HEK293T (cell line): ENCODE measurements around the gene ZNF814.
"Not testable (repeated sequence)": the region's sequence is repeated elsewhere in the genome, so short reads cannot be mapped to it uniquely, and the experiment has no call there.

ENCODE experiments used
- CTCF ChIA-PET: fragments of 350-600 bp; formaldehyde crosslinking; extraction: SDS; loops from one replicate; lab custom pipeline; 2021; ENCODE audit warnings: antibody characterized with exemption, inconsistent platforms; lab: Yijun Ruan, JAX
- POLR2A ChIA-PET: fragments of 350-600 bp; formaldehyde crosslinking; extraction: SDS; loops from one replicate; lab custom pipeline; 2020; ENCODE audit warnings: antibody characterized with exemption, inconsistent platforms; lab: Yijun Ruan, JAX
- DNase-seq: peaks from one replicate; pipeline ENCODE4 v3.0.0; 2012; ENCODE audit warnings: mixed read lengths; ENCODE audit errors: extremely low spot score
- ARNT ChIP-seq: fragments of 450-650 bp; IDR thresholded peaks from 2 replicates; pipeline ENCODE4 v1.6.1; 2017; ENCODE audit warnings: mild to moderate bottlenecking
- BHLHE40 ChIP-seq: fragments of 450-650 bp; IDR thresholded peaks from 2 replicates; pipeline ENCODE4 v1.6.1; 2016; ENCODE audit warnings: mild to moderate bottlenecking, moderate library complexity, borderline replicate concordance
- CTBP1 ChIP-seq: fragments of 450-650 bp; IDR thresholded peaks from 2 replicates; pipeline ENCODE4 v1.6.1; 2016; ENCODE audit warnings: borderline replicate concordance
- ELF4 ChIP-seq: fragments of 450-650 bp; IDR thresholded peaks from 2 replicates; pipeline ENCODE4 v1.6.1; 2017; ENCODE audit warnings: antibody characterized with exemption
- FOXA1 ChIP-seq: fragments of 450-650 bp; IDR thresholded peaks from 2 replicates; pipeline ENCODE4 v1.6.1; 2016; ENCODE audit warnings: mild to moderate bottlenecking
- FOXK2 ChIP-seq: fragments of 450-650 bp; IDR thresholded peaks from 2 replicates; pipeline ENCODE4 v1.6.1; 2016; ENCODE audit warnings: mild to moderate bottlenecking
- FOXM1 ChIP-seq: fragments of 450-650 bp; IDR thresholded peaks from 2 replicates; pipeline ENCODE4 v1.6.1; 2017; ENCODE audit warnings: mild to moderate bottlenecking, borderline replicate concordance
- HDGF ChIP-seq: fragments of 450-650 bp; IDR thresholded peaks from 2 replicates; pipeline ENCODE4 v1.6.1; 2017; ENCODE audit warnings: antibody characterized with exemption, borderline replicate concordance
- L3MBTL2 ChIP-seq: fragments of 450-650 bp; conservative IDR thresholded peaks from 2 replicates; pipeline ENCODE4 v1.6.1; 2016; ENCODE audit warnings: mild to moderate bottlenecking
- LEF1 ChIP-seq: fragments of 450-650 bp; IDR thresholded peaks from 2 replicates; pipeline ENCODE4 v1.6.1; 2017; ENCODE audit warnings: mild to moderate bottlenecking, borderline replicate concordance
- NFRKB ChIP-seq: fragments of 450-650 bp; IDR thresholded peaks from 2 replicates; pipeline ENCODE4 v1.6.1; 2016; ENCODE audit warnings: mild to moderate bottlenecking, moderate library complexity
- SP1 ChIP-seq: fragments of 450-650 bp; IDR thresholded peaks from 2 replicates; pipeline ENCODE4 v1.6.1; 2017
- SUZ12 ChIP-seq: fragments of 450-650 bp; IDR thresholded peaks from 2 replicates; pipeline ENCODE4 v1.6.1; 2016; ENCODE audit warnings: mild to moderate bottlenecking
- TARDBP ChIP-seq: fragments of 450-650 bp; IDR thresholded peaks from 2 replicates; pipeline ENCODE4 v1.6.1; 2016
- ZNF384 ChIP-seq: fragments of 450-650 bp; IDR thresholded peaks from 2 replicates; pipeline ENCODE4 v1.6.1; 2016
- TF ChIP-seq, protein P1 (sequence below): fragments of 450-650 bp; IDR thresholded peaks from 2 replicates; pipeline ENCODE4 v1.6.1; 2016

ZNF814 gene

GRCh38 chr19:57813919-57814504 lies 74.8 kb downstream of the ZNF814 start:
- DNase-seq = no peak
- POLR2A ChIA-PET = interaction anchor here (0.6 to 1.1 kb wide), 2 partner anchors 9 to 44 kb away, joined by 3 read pairs; partner anchors contain the start of gene ZNF586
- TF ChIP-seq ARNT (no peak), LEF1 (no peak), HDGF (no peak), BHLHE40 (no peak), FOXA1 (no peak), FOXK2 (no peak), CTBP1 (no peak), NFRKB (no peak), L3MBTL2 (no peak)
- TF ChIP-seq, protein P1, sequence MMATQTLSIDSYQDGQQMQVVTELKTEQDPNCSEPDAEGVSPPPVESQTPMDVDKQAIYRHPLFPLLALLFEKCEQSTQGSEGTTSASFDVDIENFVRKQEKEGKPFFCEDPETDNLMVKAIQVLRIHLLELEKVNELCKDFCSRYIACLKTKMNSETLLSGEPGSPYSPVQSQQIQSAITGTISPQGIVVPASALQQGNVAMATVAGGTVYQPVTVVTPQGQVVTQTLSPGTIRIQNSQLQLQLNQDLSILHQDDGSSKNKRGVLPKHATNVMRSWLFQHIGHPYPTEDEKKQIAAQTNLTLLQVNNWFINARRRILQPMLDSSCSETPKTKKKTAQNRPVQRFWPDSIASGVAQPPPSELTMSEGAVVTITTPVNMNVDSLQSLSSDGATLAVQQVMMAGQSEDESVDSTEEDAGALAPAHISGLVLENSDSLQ = no peak
- CTCF ChIA-PET = no interaction called here

DNA sequence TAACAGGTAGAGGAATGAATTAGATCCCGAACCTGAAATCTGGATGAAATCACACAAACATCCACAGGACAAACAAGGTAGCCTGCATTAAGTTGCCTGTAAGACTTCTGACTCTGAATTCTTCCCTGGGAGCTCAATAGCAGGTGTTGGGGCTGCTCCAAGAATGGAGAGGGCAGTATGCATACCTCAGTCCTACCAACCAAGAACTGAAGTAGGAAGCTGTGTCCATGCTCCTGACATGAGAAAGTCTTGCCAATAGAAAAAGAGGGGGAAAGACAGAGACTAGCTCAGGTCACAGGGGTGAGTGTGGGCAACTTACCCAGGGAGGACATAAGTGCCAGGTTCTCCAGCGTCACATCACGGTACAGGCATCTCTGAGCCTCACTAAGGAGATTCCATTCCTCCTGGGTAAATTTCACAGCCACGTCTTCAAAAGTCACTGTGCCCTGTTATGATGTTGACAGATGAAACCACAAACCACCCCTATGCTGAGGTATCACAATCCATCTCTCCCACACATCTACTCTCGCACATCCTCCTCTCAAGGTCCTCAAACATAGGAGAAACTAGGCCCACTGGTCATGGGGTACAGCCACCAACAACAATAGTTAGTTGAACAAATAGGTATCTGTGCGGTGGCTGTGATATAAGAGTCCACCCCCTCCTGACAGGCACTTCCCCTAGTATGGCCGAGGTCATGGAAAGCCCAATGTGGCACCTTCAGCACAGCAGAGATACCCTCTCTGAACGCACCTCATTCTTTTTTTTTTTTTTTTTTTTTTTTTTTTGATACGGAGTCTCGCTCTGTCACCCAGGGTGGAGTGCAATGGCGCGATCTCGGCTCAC lies 75.6 kb downstream of the ZNF814 start:
- DNase-seq, CTCF ChIA-PET: not testable (repeated sequence)
- POLR2A ChIA-PET = interaction anchor here (0.6 kb wide), 1 partner anchor 8 kb away, joined by 3 read pairs; no protein-coding TSS in a partner anchor

- ChIA-PET CTCF (no interaction called here), POLR2A (no interaction called here)
- DNase-seq = no peak
- TF ChIP-seq ARNT (no peak), FOXK2 (no peak), BHLHE40 (no peak), TARDBP (no peak), HDGF (no peak), ELF4 (no peak), SUZ12 (no peak), SP1 (no peak), CTBP1 (no peak), NFRKB (no peak), L3MBTL2 (no peak), LEF1 (no peak), FOXM1 (no peak), FOXA1 (no peak), ZNF384 (no peak)
- TF ChIP-seq, protein P1 = no peak
Measured at GRCh38 chr19:57812226-57812625, 76.6 kb downstream of the ZNF814 start.

- POLR2A ChIA-PET, CTCF ChIA-PET, DNase-seq: not testable (repeated sequence)
Measured at GRCh38 chr19:57810410-57811295, 78.2 kb downstream of the ZNF814 start.

DNA sequence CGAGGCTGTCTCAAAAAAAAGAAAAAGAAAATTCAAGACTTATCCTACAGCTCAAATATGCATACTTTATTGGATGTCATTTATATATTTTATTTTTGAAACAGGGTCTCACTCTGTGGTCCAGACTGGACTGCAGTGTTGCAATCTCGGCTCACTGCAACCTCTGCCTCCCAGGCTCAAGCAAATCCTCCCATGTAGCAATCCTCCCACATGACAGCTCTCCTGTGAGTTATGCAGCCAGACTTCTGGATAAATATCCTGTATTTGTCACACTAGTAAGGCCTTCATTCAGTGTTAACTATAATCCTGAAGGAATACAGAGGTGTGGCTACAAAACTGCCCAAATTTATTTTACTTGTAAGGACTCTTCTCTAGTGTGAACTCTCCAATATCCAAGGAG lies 81.3 kb downstream of the ZNF814 start:
- ChIA-PET POLR2A (no interaction called here), CTCF (no interaction called here)
- no peak for DNase-seq
- TF ChIP-seq ZNF384 = no peak
- TF ChIP-seq TARDBP = no peak
- no peak for TF ChIP-seq FOXM1
- TF ChIP-seq NFRKB = no peak
- no peak for TF ChIP-seq SUZ12
- TF ChIP-seq BHLHE40 = no peak
- TF ChIP-seq FOXK2 = no peak
- no peak for TF ChIP-seq ELF4
- TF ChIP-seq LEF1 = no peak
- TF ChIP-seq HDGF = no peak

- TF ChIP-seq FOXA1 = no peak
- POLR2A ChIA-PET = interaction anchor here (1.6 kb wide), 1 partner anchor 11 kb away, joined by 4 read pairs; no protein-coding TSS in a partner anchor
- DNase-seq = no peak
Measured at GRCh38 chr19:57803594-57804325, 85.1 kb downstream of the ZNF814 start.

More at GRCh38 chr19:57803594-57804325, 85.1 kb downstream of the ZNF814 start:
- CTCF ChIA-PET = no interaction called here
